GM19193 (cell line): Measurements from ENCODE around the gene EPHA2.

Source experiments
- POLR2A ChIP-seq: IDR thresholded peaks from 4 replicates; pipeline ENCODE4 v1.6.1; 2011; ENCODE audit not compliant: insufficient read depth, insufficient read length; ENCODE audit errors: extremely low read depth

Gene EPHA2

DNA sequence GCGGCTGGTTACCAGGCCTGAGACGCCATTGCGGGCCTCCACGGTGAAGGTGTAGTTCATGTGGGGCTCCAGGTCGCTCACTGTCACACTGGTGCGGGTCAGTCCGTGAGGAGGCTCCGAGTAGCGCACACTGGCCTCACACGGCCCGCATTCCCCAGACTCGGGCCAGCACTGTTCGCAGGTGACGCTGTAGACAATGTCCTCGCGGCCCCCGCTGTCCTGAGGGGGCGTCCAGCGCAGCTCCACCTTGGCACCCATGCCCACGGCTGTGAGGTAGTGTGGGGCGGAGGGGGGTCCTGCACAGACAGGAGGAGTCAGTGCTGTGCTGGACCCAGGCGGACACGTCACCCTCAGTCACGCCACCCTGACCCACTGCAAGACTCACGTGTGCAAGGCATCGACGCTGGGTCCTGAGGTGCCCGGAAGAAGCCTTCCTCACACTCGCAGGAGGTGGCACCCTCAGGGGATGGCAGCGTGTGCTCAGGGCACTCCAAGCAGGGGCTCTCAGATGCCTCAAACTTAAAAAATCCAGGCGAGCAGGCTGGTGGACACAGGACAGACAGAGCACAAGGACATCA, 17.9 kb downstream of the EPHA2 start:
- TF ChIP-seq POLR2A = no peak

DNA sequence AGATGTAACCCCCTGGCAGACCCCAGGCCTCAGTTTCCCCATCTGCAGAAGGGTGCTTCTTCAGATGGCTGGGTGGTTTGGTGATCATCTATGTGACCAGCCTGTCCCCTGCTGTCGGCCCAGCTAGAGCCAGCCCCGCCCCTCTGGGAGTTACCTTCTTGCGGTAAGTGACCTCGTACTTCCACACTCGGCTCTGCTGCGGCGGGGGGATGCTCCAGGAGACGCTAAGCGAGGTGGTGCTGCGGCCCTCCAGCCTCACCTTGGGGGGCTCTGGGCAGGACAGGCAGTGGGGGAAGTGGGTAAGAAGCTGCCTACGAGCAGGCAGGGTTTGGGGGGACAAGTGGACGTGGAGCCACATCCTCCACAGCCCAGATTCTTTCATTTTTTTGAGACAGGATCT, 20.4 kb downstream of the EPHA2 start:
- no peak for TF ChIP-seq POLR2A

DNA sequence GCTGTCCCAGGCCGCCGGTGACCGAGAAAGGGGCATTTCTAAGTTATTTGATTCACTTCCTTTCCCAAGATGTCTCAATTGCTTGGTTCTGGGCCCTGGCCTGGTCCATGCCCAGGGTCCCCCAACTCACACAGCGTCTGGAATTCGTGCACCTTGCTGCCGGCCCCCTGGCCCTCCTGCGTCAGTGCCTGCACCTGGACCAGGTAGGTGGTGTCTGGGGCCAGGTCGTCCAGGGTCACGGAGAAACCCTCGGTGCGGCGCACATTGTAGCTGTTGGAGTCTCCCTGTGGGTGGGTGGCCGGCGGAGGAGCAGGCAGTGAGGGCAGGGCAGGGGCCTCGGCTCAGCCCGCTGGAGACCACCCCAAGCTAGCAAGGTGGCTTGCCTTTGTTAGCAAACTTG, 21.0 kb downstream of the EPHA2 start:
- TF ChIP-seq POLR2A = no peak

DNA sequence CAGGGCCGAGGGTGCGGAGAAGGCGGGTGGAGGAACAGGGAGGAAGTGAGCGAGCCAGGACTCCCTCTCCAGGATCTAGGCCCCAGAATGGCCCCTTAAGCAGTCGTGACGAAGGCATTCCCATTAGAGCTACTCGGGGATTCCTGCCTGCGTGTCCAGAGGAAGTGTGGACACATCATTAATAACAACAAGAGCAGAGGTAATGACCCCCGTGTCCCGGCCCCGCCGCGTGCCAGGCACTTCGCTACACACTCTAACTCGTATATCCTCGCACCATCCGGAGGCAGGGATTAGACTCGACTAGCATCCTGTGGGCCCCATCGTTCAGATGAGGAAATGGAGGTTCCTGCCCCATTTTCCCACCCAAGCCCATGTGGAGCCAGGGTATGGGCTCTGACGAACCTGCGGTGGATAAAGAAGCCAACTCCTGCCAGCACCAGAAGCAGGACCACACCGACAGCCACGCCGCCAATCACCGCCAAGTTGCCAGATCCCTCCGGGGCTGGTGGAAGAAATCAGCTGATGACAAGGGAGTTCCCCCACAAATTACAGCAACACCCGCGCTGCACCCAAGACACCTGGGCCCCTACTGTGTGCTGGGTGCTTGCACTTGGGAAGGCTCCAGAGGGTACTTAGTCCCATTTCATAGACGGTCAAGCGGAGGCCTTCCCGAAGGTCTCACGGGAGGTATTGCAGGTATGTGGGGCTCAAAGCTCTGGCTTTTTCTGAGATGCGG, 21.6 kb downstream of the EPHA2 start:
- TF ChIP-seq POLR2A = no peak

DNA sequence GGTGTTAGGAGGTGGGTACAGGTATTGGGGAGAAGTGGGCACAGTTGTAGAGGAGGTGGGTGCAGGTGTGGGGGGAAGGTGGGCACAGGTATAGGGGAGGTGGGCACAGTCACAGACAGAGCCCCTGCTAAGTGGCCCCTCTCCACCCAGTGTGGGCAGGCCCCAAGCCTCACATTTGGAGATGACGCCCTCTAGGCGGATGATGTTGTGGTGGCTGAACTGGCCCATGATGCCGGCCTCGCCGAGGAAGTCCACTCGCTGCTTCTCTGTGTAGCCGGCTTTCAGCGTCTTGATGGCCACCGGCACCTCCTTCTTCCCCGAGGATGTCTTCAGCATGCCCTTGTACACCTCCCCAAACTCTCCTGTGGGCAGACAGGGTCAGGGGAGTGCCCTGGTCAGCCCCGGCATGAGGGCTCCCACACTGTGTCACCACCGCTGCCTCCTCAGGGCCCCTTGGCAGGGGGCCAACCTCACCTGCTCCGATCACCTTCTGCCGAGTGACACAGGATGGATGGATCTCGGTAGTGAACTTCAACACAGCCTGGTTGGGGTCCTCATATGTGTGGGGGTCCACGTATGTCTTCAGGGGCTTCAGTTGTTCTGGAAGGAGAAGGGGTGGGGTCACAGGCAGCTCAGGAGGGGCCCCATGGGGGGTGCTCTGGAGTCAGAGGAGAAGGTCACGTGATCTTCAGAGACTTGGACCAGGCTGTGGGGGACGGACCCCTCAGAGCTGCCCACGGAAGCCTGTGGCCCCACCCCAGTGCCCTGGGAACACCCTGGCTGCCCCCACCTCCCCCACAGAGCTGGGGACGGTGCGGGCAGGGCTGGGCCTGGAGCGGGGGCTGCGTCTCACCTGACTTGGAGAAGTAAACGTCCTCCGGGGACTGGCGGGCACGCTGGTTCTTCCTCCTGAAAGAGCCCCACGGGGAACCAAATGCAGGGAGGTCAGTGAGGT, 22.6 kb downstream of the EPHA2 start:
- TF ChIP-seq POLR2A = no peak

DNA sequence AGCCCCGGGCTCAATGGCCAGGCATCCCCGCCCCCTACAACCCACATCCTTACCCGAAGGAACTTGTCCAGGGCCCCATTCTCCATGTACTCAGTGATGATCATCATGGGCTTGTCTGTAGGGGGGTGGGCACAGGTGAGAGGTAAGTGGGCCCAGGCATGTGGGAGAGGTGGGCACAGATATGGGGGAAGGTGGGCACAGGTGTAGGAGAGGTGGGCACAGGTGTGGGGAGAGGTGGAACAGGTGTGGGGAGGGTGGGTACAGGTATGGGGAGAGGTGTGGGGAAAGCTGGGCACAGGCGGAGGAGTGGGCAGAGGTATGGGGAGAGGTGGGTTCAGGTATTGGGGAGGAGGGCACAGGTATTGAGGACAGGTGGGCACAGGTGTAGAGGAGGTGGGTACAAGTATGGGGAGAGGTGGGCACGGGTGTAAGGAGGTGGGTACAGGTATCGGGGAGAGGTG, 23.5 kb downstream of the EPHA2 start:
- no peak for TF ChIP-seq POLR2A

DNA sequence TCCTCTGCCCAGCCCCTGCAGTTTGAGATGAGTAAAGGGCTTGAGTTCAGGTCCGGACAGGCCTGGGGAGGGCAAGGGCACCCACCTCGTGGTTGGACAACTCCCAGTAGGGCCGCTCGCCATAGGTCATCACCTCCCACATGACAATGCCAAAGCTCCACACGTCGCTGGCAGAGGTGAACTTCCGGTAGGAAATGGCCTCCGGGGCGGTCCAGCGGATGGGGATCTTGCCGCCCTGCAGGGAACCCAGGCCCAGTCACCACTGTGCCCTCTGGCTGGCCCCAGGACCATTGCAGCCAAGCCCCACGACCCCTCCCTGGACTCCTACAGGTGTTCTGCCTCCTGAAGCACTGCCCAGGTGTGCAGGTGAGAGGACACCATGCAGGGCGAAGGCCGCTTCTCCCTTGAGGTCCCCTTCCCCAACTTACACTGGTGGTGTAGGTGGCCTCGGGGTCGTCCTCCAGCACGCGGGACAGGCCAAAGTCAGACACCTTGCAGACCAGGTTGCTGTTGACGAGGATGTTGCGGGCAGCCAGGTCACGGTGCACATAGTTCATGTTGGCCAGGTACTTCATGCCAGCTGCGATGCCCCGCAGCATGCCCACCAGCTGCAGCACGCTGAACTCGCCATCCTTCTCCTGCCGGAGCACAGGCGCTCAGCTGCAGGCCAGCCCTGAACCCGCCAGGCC, 24.1 kb downstream of the EPHA2 start:
- no peak for TF ChIP-seq POLR2A

DNA sequence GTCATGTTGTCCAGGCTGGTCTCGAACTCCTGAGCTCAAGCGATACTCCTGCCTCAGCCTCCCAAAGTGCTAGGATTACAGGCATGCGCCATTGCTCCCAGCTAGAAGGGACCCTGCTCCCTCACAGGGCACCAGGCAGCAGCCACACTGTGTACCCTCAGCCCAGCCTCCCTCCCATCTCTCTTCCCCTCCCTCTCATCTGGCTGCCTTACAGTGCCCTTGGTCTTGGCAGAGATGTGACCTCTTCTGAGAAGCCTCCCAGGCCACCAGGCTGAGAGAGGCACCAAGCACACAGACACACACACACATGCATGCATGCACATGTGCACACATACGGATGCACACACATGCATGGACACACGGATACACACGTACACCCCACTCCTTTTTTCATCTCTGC, 25.0 kb downstream of the EPHA2 start:
- TF ChIP-seq POLR2A = no peak

DNA sequence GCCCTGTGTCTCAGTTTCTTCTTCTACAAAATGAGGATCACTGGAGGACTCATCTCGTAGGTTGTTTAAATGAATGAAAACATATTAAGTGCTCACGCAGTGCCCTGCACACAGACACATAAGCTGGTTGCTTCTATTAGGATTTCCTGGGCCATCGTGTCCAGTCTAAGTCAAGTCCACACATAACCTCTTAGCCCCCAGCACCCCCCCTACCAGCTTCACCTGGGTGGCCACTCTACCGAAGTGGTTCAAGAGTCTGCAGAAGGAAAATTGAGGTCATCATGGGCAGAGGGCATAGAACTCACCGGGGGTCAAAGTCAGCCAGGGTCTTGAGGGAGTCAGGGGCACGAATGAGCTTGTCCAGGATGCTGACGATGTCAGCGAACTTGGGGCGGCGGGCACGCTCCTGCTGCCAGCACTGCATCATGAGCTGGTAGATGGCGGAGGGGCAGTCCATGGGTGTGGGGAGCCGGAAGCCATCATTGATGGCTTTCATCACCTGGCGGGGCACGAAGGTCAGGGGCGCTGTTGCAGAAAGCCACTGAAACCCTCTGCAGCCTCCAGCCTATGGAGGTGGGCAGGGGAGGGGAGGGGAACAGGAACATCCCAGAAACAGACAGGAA, 25.8 kb downstream of the EPHA2 start:
- TF ChIP-seq POLR2A = no peak

DNA sequence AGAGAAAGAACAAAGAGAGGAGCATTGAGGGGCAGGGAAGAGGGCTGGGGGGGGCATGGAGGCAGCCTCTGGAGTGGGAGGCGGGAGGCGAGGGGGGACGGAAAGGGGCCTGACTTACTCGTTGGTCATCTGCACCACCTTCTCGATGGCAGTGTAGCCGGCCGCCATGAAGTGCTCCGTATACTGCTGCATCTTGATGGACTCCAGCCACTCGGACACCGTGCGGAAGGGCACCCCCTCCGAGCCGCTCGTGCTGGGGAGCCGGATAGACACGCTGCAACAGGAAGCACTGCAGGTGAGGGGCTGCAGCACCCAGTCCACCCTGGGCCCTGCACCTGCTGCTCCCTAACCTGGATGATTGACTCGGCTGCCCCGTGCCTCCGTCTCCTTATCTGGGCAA, 26.6 kb downstream of the EPHA2 start:
- no peak for TF ChIP-seq POLR2A

DNA sequence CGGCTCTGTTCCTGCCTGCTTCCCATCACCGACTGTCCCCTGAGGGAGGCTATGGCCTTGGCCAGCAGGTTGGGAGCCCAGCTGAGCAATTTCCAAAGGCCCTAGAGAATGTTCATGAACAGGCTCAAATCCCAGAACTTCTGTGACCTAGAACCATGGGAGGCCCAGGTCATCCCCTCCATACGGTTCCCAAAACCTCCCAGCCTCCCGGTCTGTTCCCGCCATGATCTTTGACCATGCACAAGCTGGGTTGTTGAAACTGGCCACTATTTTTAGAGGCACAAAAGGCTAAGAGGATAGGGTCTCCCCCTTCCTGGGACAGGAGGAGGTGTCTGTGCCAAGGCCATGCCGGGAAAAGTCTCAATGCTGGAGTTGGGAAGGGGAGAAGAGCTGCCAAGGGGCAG, 27.5 kb downstream of the EPHA2 start:
- no peak for TF ChIP-seq POLR2A

DNA sequence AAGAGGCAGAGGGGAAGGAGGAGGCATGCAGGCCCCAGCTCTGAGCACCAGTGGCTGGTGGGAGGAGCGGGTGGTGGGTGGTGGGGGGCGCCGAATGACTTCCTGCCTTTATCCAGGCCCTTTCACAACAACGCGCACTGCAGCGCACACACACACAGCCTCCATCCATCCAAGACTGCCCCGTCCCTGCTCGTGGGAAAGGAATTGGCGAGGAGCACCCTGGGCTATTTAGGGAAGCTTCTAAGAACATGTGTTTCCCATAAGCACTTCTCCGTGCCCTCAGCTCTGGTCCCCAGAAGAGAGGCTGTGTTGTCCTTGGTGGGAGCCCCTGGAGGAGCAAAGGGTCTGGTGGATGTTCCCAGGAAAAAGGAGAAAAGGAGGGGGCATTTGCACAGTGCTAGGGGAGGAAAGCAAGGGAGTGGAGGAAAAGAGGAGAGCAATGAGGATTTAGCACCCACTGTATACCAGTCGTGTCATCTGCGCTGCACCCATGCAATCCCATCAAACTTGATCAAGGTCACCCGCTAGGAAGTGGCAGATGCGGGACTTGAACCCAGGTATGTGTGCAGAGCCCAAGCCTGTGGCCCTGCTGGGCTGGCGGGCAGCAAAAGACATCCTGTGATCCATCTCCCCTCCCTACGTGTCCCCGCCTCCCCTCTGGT, 28.1 kb downstream of the EPHA2 start:
- TF ChIP-seq POLR2A = no peak

DNA sequence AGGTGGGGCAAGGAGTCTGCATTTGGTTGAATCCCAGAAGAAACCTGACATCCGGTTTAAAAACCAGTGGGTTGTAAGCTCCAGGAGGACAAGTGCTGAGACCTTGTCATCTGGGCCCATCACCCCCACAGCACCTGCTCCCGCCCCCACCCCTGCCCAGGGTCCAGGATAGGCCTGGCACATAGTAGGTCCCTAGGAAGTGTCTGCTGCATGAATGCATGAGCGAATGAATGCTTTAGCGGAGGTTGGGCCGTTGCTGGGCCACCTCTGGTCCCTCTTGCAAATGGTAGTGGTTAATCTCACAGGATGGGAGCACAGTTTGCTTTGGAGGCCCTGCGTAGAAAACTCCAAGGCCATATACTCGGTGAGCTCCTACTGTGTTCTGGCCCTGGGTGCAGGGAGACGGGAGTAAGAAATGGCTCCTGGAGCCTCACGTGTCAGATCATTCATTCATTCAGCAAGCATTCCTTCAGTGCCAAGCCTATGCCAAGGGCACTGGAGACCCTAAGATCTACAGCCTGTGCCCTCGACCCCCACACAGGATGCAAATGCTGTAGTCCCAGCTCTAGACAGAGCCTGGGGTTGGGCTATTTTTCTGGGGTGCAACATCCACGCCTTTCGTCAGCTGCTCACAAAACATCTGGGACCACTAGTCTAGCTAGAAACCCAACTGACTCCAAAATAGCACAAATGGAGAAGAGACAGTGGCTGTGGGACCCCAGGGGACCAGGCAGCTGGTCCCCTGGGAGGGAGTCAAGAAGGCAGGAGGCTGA, 28.9 kb downstream of the EPHA2 start:
- no peak for TF ChIP-seq POLR2A
